Ascending aorta (tissue), 2 donors: Measurements from ENCODE around the gene JDP2. TPM values are rescaled to one million over a fixed set of nuclear protein-coding genes. Genes with fewer than 3 reads are reported as not detected.
A peak's percentile ranks its signal among the peaks of the same experiment; 100 is the strongest.

ENCODE experiments used
- DNase-seq, 2 donors: peaks; one replicate each; pipeline ENCODE4 v3.0.0-alpha.2; 2019; ENCODE audit warnings: low spot score in 2 of 2
- H3K27ac ChIP-seq, 2 donors: fragments of 200-600 bp; sonication (generic); one replicate each; pipeline ENCODE4 v1.5.1; 2016 to 2017; ENCODE audit warnings: mild to moderate bottlenecking in 1 of 2
- H3K27me3 ChIP-seq: fragments of 200-600 bp; sonication (generic); one replicate; pipeline ENCODE4 v1.5.1; 2017
- H3K36me3 ChIP-seq, 2 donors: fragments of 200-600 bp; sonication (generic); one replicate each; pipeline ENCODE4 v1.5.1; 2016
- H3K4me1 ChIP-seq, 2 donors: fragments of 200-600 bp; sonication (generic); one replicate each; pipeline ENCODE4 v1.5.1; 2016 to 2017; ENCODE audit warnings: mild to moderate bottlenecking in 1 of 2
- H3K4me3 ChIP-seq, 2 donors: fragments of 200-600 bp; sonication (generic); one replicate each; pipeline ENCODE4 v1.5.1; 2016 to 2017; ENCODE audit warnings: mild to moderate bottlenecking in 1 of 2
- H3K9me3 ChIP-seq, 2 donors: fragments of 200-600 bp; sonication (generic); one replicate each; pipeline ENCODE4 v1.5.1; 2016
- intact Hi-C: fragments of 100-400 bp; cut with DNase I; formaldehyde crosslinking; loops from one replicate; pipeline ENCODE4 v1.15.1; 2023
- total RNA-seq: library from RNA; depleted of rRNA; stranded (reverse); fragments of >200 nt; gene quantifications from one replicate; pipeline ENCODE4 v1.1.0, GENCODE V29; 2016
- TF ChIP-seq, protein P1 (sequence below), 3 experiments: fragments of 200-600 bp in 2 of 3; fragments of 450-650 bp in 1 of 3; sonication (generic) in 2 of 3; IDR thresholded peaks; one replicate each; pipeline ENCODE4 v1.5.1; 2016 to 2019; ENCODE audit warnings: antibody characterized with exemption in 3 of 3, mild to moderate bottlenecking in 1 of 3, moderate library complexity in 1 of 3

JDP2 gene
- total RNA-seq, 1 donor from 2014 or later, result 213 TPM

DNA sequence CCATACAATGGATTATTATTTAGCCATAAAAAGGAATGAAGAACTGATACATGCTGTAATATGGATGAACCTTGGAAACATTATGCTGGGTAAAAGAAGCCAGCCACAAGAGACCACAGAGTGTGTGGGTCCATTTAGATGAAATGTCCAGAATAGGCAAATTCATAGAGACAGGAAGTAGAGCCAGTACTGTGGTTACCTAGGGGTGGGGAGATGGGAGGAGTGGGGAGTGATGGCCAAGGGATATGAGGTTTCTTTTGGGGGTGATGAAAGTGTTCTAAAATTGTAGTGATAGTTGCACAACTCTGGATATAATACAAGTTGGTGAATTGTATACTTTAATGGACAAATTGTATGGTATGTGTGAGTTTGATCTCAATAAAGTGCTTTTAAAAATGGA, 18.6 kb downstream of the JDP2 start:
- no peak overlapping the region for H3K4me3 ChIP-seq
- TF ChIP-seq, protein P1, sequence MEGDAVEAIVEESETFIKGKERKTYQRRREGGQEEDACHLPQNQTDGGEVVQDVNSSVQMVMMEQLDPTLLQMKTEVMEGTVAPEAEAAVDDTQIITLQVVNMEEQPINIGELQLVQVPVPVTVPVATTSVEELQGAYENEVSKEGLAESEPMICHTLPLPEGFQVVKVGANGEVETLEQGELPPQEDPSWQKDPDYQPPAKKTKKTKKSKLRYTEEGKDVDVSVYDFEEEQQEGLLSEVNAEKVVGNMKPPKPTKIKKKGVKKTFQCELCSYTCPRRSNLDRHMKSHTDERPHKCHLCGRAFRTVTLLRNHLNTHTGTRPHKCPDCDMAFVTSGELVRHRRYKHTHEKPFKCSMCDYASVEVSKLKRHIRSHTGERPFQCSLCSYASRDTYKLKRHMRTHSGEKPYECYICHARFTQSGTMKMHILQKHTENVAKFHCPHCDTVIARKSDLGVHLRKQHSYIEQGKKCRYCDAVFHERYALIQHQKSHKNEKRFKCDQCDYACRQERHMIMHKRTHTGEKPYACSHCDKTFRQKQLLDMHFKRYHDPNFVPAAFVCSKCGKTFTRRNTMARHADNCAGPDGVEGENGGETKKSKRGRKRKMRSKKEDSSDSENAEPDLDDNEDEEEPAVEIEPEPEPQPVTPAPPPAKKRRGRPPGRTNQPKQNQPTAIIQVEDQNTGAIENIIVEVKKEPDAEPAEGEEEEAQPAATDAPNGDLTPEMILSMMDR (IDR thresholded peaks at IDR 0.05), result no peak
- no peaks in the 10 kb centered on the region for H3K9me3 ChIP-seq
- peaks cover 20 to 32% of the 10 kb centered on the region in 2 donors for H3K4me1 ChIP-seq
- no peak for DNase-seq
- no peak overlapping the region for H3K27ac ChIP-seq
- intact Hi-C loops, result no loop called here
- peaks cover 6 to 9% of the 10 kb centered on the region in 2 donors for H3K36me3 ChIP-seq
- H3K27me3 ChIP-seq, result no peaks in the 10 kb centered on the region

DNA sequence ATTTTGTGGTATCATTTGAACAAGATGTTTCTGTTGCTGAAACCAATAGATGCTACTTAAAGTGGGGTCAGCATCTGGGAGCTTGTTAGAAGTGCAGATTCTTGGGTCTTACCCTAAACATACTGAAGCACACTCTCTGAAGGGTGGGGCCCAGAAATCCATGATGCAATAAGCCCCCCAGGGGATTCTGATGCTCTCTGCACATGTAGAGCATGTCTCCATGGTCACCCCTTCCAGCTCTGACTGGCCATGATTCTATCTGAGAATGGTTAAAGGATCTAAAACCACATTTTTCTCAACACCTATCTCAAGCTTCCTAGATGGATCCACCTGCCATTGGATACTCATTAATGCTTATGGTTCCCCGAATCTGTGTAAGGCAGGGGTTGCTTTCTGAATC, 20.4 kb downstream of the JDP2 start:
- H3K9me3 ChIP-seq, result no peaks in the 10 kb centered on the region
- H3K36me3 ChIP-seq, result peaks cover 6 to 9% of the 10 kb centered on the region in 2 donors
- no peak for DNase-seq
- no peak overlapping the region for H3K4me3 ChIP-seq
- TF ChIP-seq, protein P1 (IDR thresholded peaks at IDR 0.05), result no peak
- no peaks in the 10 kb centered on the region for H3K27me3 ChIP-seq
- peaks cover 31 to 46% of the 10 kb centered on the region in 2 donors for H3K4me1 ChIP-seq
- H3K27ac ChIP-seq, result no peak overlapping the region
- intact Hi-C loops, result no loop called here

DNA sequence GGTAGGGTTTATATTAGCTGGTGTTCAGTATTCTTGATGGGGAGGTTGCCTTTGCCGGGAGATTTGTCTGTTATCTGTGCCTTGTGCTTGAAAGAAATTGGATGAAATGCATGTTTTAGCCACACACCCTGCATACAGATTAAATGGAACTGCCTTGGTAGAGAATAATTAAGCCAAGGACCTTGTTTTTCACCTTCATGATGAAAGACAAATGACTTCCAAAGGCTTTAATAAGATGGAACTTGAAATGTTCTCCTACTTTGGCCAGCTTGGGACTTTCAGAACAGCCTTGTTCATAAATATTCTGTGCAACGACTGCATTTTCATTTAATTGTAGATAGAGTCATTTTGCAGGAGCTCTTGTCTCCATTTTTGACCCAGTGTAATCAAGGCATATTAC, 21.2 kb downstream of the JDP2 start:
- intact Hi-C loops, result no loop called here
- TF ChIP-seq, protein P1 (IDR thresholded peaks at IDR 0.05), result no peak
- peaks cover 6 to 7% of the 10 kb centered on the region in 2 donors for H3K36me3 ChIP-seq
- H3K4me1 ChIP-seq, result peaks cover 36 to 55% of the 10 kb centered on the region in 2 donors
- no peaks in the 10 kb centered on the region for H3K27me3 ChIP-seq
- no peak for DNase-seq
- H3K27ac ChIP-seq, result peak overlapping the region; percentile 24 to 60
- no peaks in the 10 kb centered on the region for H3K9me3 ChIP-seq
- H3K4me3 ChIP-seq, result no peak overlapping the region

DNA sequence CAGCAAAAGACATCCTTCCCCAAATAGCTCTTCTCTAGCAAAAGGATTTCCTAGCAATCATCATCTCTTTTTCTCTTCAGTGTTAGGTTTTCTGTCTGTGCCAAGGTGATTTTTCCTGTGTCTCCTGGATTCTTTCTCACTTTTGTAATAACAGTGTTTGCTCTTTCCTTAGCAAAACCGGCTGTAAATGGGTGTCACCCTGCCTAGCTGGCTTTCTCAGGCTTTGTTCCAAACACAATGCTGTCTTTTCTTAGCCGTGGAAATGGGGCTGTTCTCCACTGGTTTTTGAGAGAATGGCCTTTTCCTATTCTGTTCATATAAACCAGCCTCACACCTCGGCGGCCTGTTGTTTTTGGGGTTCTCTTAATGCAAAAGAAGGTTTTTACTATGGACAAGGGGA, 21.9 kb downstream of the JDP2 start:
- TF ChIP-seq, protein P1 (IDR thresholded peaks at IDR 0.05), result no peak
- H3K27me3 ChIP-seq, result no peaks in the 10 kb centered on the region
- peak overlapping the region in 1 of 2 donors; percentile 9 for H3K4me3 ChIP-seq
- peaks cover 37 to 61% of the 10 kb centered on the region in 2 donors for H3K4me1 ChIP-seq
- H3K36me3 ChIP-seq, result peaks cover under 1 to 6% of the 10 kb centered on the region in 2 donors
- peak overlapping the region; percentile 24 to 60 for H3K27ac ChIP-seq
- DNase-seq, result no peak
- intact Hi-C loops, result no loop called here
- no peaks in the 10 kb centered on the region for H3K9me3 ChIP-seq

DNA sequence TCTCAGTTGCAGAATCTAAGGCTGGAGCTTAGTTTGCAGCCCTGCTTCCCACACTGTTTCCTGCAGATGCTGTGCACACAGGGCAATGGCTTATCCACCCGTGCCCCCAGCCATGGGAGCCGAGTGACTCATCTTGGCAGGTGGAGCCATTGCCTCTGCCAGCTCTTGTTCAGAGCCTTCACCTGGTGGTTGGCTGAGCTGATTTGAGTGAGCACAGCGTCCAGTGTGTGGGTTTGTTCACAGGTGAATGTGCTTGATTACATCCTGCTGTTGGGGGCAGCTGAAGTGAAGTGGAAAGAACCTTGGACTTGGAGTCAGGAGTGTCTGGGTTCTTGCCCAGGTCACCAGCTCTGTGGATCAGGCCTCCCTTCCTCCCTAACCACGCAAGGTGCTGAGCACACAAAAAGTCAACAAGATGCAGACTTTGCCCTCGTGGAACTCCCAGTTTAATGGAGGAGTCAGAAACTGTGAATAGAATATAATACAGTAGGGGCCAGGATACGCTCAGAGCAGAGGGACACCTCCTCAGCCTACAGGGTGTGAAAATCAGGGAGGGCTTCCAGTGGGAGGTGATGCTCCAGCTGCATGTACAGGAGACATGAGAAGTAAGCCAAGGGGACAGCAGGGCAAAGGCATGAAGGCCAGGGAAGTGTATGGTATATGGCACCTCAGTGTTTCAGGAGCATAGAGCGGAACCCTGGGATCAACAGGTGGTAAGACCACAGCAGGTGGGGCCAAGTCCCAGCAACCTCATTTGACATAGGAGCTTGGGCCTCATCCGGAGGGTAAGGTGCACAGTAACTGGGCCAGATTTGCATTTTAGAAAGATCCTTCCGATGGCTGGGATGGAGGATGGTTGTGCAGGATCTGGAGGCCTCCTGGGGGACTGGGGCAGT, 22.8 kb downstream of the JDP2 start:
- Histone ChIP-seq H3K36me3 (no peaks in the 10 kb centered on the region), H3K4me1 (peaks cover 40 to 69% of the 10 kb centered on the region in 2 donors), H3K4me3 (peak overlapping the region in 1 of 2 donors; percentile 9), H3K27me3 (no peaks in the 10 kb centered on the region), H3K27ac (peak overlapping the region; percentile 24 to 60), H3K9me3 (no peaks in the 10 kb centered on the region)
- DNase-seq, result peak in 1 of 2 donors; percentile 81
- TF ChIP-seq, protein P1 (IDR thresholded peaks at IDR 0.05), result no peak
- intact Hi-C loops, result no loop called here
